GM23248 (cell line): ENCODE measurements around the gene ZNF324B. TPM values are rescaled to one million over a fixed set of nuclear protein-coding genes. Genes with fewer than 3 reads are reported as not detected.

Experiments used
- DNase-seq: peaks from one replicate; pipeline ENCODE4 v3.0.0-alpha.2; 2015
- H2AFZ ChIP-seq: fragments of 200-600 bp; sonication (generic); 2 replicates; pipeline ENCODE4 v1.6.1; 2016; ENCODE audit warnings: antibody characterized with exemption
- H3F3A ChIP-seq: fragments of 200-600 bp; sonication (generic); 2 replicates; pipeline ENCODE4 v1.6.1; 2016; ENCODE audit warnings: mild to moderate bottlenecking, antibody characterized with exemption, mixed run types; ENCODE audit not compliant: insufficient read depth
- H3K27ac ChIP-seq: fragments of 200-600 bp; sonication (generic); 2 replicates; pipeline ENCODE4 v1.5.1; 2016; ENCODE audit warnings: mild to moderate bottlenecking
- H3K27me3 ChIP-seq: fragments of 200-600 bp; sonication (generic); replicated peaks from 2 replicates; pipeline ENCODE4 v1.6.1; 2016; ENCODE audit warnings: mild to moderate bottlenecking; ENCODE audit not compliant: insufficient read depth
- H3K36me3 ChIP-seq: fragments of 200-600 bp; sonication (generic); 2 replicates; pipeline ENCODE4 v1.6.1; 2016; ENCODE audit warnings: low read depth, mild to moderate bottlenecking
- H3K4me1 ChIP-seq: fragments of 200-600 bp; sonication (generic); 2 replicates; pipeline ENCODE4 v1.6.1; 2016; ENCODE audit warnings: mild to moderate bottlenecking; ENCODE audit not compliant: insufficient read depth
- H3K4me2 ChIP-seq: fragments of 200-600 bp; sonication (generic); one replicate; pipeline ENCODE4 v1.6.1; 2016; ENCODE audit warnings: mild to moderate bottlenecking; ENCODE audit not compliant: unreplicated experiment
- H3K4me3 ChIP-seq: fragments of 200-600 bp; sonication (generic); 2 replicates; pipeline ENCODE4 v1.5.1; 2016; ENCODE audit warnings: mild to moderate bottlenecking
- H3K79me2 ChIP-seq: fragments of 200-600 bp; sonication (generic); 2 replicates; pipeline ENCODE4 v1.6.1; 2016; ENCODE audit warnings: mild to moderate bottlenecking; ENCODE audit not compliant: insufficient read depth
- H3K9ac ChIP-seq: fragments of 200-600 bp; sonication (generic); 2 replicates; pipeline ENCODE4 v1.6.1; 2016; ENCODE audit warnings: mild to moderate bottlenecking
- H3K9me2 ChIP-seq: fragments of 200-600 bp; sonication (generic); 2 replicates; pipeline ENCODE4 v1.6.1; 2016; ENCODE audit warnings: mixed run types, mild to moderate bottlenecking, moderate library complexity; ENCODE audit not compliant: insufficient read depth
- H3K9me3 ChIP-seq: fragments of 200-600 bp; sonication (generic); one replicate; pipeline ENCODE4 v1.6.1; 2017; ENCODE audit warnings: low read depth
- H4K20me1 ChIP-seq: fragments of 200-600 bp; sonication (generic); 2 replicates; pipeline ENCODE4 v1.6.0; 2016; ENCODE audit not compliant: insufficient read depth
- EZH2 ChIP-seq: fragments of 200-600 bp; sonication (generic); IDR thresholded peaks from 2 replicates; pipeline ENCODE4 v1.6.1; 2018; ENCODE audit warnings: antibody characterized with exemption, mild to moderate bottlenecking; ENCODE audit not compliant: insufficient read depth, poor library complexity, severe bottlenecking
- EZH2phosphoT487 ChIP-seq: fragments of 200-600 bp; sonication (generic); IDR thresholded peaks from 2 replicates; pipeline ENCODE4 v1.6.1; 2018; ENCODE audit warnings: antibody characterized with exemption, moderate library complexity, mild to moderate bottlenecking, low read depth; ENCODE audit not compliant: insufficient read depth
- WGBS, 2 experiments: methylation state at CpG; one replicate each; pipeline ENCODE4 v1.1.6; 2015 to 2017; ENCODE audit warnings: low lambda C conversion rate in 2 of 2, low coverage in 1 of 2; ENCODE audit errors: missing lambda C conversion rate in 2 of 2; 5-methylcytosine and 5-hydroxymethylcytosine counted together
- in situ Hi-C: fragments of 300-500 bp; cut with MboI; formaldehyde crosslinking; loops from 2 replicates; pipeline ENCODE4 v1.15.0; 2020
- polyA plus RNA-seq: library from polyadenylated mRNA; unstranded; fragments of >200 nt; fragmentation: Nextera tagmentation; extraction: Ambion mirVana; gene quantifications from 2 replicates; pipeline ENCODE4 v1.2.1, GENCODE V29; 2016
- total RNA-seq: library from RNA; depleted of rRNA; stranded (reverse); fragments of >200 nt; shearing (Covaris generic); gene quantifications from 2 replicates; pipeline ENCODE4 v1.2.3, GENCODE V29; 2014

Gene ZNF324B
- total and polyA plus RNA-seq, 2 experiments from 2014 or later: 3.0 to 10.5 TPM

DNA sequence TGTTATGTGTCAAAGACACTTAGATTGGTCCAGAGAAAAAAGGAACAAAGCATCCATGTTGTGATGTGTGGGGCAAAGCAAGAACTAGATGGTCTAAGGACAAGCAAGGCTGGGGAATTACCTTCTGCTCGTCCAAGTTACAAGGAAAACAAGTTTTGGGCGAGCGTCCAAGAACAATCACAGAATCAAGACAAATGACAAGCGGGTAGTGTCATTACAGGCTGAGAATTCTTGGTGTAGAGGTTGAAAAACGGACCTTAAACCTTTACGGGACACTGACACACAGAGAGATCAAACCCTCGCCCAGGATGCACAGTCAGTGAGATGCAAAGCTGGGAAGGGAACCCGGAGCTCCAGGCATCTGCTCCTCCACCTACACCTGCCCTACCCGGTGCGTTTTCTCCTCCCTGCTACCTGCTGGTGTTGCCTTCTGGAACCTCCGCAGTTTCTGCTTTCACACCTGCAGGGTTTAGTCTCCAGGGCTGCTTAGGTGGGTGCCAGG, 515 bp upstream of the ZNF324B start:
- no peaks in the 10 kb centered on the region for H4K20me1 ChIP-seq

DNA sequence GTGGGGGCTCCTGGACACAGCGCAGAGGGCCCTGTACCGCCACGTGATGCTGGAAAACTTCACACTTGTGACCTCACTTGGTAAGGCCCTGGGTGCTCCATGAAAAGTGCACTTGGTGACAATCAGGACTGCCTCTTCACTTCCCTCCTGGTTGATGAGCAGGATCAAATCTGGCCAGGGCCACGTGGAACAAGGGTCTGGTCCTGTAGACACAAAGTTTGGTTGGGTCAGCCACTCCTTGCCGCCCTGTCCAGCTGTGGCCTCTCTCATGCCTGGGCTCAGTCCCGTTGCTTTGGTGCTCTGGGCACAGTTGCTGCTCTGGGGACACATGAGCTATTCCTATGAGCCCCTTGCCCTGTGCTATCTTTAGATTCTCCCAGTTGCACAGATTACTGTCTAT, 2.3 kb downstream of the ZNF324B start:
- Histone ChIP-seq H3K4me3 (no peak overlapping the region), H3K27me3 (no peaks in the 10 kb centered on the region), H3K4me2 (no peak overlapping the region), H4K20me1 (no peaks in the 10 kb centered on the region), H3F3A (no peaks in the 10 kb centered on the region), H3K79me2 (no peaks in the 10 kb centered on the region; the same call in 1 of the 2 replicates), H3K9me2 (no peaks in the 10 kb centered on the region), H2AFZ (no peak overlapping the region), H3K9ac (no peak overlapping the region), H3K36me3 (no peaks in the 10 kb centered on the region), H3K4me1 (no peaks in the 10 kb centered on the region), H3K9me3 (no peaks in the 10 kb centered on the region), H3K27ac (no peak overlapping the region)
- in situ Hi-C loops: no loop called here
- WGBS, 2 experiments: 86 to 90% methylated on average over 6 of the region's 6 CpGs
- no peak for DNase-seq
- TF ChIP-seq EZH2phosphoT487 (no peak), EZH2 (no peak)

More for the DNA sequence above, 515 bp upstream of the ZNF324B start:
- in situ Hi-C loops: no loop called here
- Histone ChIP-seq H3K4me2 (peak overlapping the region; percentile 93), H3K4me3 (peak overlapping the region; percentile 82), H3K9me2 (no peaks in the 10 kb centered on the region), H3K9ac (peak overlapping the region; percentile 77), H3K79me2 (no peaks in the 10 kb centered on the region; the same call in 1 of the 2 replicates), H3K36me3 (no peaks in the 10 kb centered on the region), H3K27ac (no peak overlapping the region), H3K9me3 (no peaks in the 10 kb centered on the region), H3F3A (no peaks in the 10 kb centered on the region), H2AFZ (peak overlapping the region; percentile 97), H3K27me3 (no peaks in the 10 kb centered on the region), H3K4me1 (no peaks in the 10 kb centered on the region)
- DNase-seq: peak; percentile 17
- WGBS, 2 experiments: 3% methylated on average over 11 of the region's 11 CpGs
- TF ChIP-seq EZH2phosphoT487 (no peak), EZH2 (no peak)

DNA sequence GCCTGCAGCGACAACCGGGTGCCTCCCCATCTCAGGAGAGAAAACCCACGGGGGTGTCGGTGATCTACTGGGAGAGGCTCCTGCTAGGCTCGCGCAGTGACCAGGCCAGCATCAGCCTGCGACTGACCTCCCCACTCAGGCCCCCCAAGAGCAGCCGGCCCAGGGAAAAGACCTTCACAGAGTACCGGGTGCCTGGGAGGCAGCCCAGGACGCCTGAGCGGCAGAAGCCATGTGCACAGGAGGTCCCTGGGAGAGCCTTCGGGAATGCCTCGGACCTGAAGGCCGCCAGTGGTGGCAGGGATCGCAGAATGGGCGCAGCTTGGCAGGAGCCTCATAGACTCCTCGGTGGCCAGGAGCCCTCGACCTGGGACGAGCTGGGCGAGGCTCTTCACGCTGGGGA, 3.9 kb downstream of the ZNF324B start:
- no peak overlapping the region for H3K4me2 ChIP-seq
- in situ Hi-C loops: no loop called here

DNA sequence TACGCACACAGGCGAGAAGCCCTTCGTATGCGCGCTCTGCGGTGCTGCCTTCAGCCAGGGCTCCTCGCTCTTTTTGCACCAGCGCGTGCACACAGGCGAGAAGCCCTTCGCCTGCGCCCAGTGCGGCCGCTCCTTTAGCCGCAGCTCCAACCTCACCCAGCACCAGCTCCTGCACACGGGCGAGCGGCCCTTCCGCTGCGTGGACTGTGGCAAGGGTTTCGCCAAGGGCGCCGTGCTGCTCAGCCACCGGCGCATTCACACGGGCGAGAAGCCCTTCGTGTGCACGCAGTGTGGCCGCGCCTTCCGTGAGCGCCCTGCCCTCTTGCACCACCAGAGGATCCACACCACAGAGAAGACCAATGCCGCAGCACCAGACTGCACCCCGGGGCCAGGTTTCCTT, 4.7 kb downstream of the ZNF324B start:
- in situ Hi-C loops: no loop called here
- no peaks in the 10 kb centered on the region for H3K9me2 ChIP-seq
- H2AFZ ChIP-seq: no peak overlapping the region
- no peaks in the 10 kb centered on the region for H3K4me1 ChIP-seq
- no peaks in the 10 kb centered on the region; the same call in 1 of the 2 replicates for H3K79me2 ChIP-seq
- no peak overlapping the region for H3K4me3 ChIP-seq
- no peaks in the 10 kb centered on the region for H3F3A ChIP-seq
- H3K4me2 ChIP-seq: no peak overlapping the region
- no peaks in the 10 kb centered on the region for H3K9me3 ChIP-seq
- DNase-seq: no peak
- TF ChIP-seq EZH2phosphoT487 (no peak), EZH2 (no peak)
- H3K9ac ChIP-seq: no peak overlapping the region
- no peaks in the 10 kb centered on the region for H4K20me1 ChIP-seq
- 94 to 96% methylated on average over 23 to 35 of the region's 35 CpGs for WGBS, 2 experiments
- H3K36me3 ChIP-seq: no peaks in the 10 kb centered on the region
- H3K27ac ChIP-seq: no peak overlapping the region
- H3K27me3 ChIP-seq: no peaks in the 10 kb centered on the region

More for the DNA sequence above, 3.9 kb downstream of the ZNF324B start:
- Histone ChIP-seq H2AFZ (no peak overlapping the region), H3K27ac (no peak overlapping the region), H3K9ac (no peak overlapping the region), H3K4me1 (no peaks in the 10 kb centered on the region), H3K4me3 (no peak overlapping the region), H3K27me3 (no peaks in the 10 kb centered on the region), H3K9me2 (no peaks in the 10 kb centered on the region), H3F3A (no peaks in the 10 kb centered on the region), H3K36me3 (no peaks in the 10 kb centered on the region), H3K79me2 (no peaks in the 10 kb centered on the region; the same call in 1 of the 2 replicates), H3K9me3 (no peaks in the 10 kb centered on the region), H4K20me1 (no peaks in the 10 kb centered on the region)
- TF ChIP-seq EZH2phosphoT487: no peak
- no peak for TF ChIP-seq EZH2
- WGBS, 2 experiments: 98 to 99% methylated on average over 14 to 21 of the region's 21 CpGs
- DNase-seq: no peak

- no peaks in the 10 kb centered on the region for H3K9me3 ChIP-seq
- H3K4me2 ChIP-seq: no peak overlapping the region
- H3K36me3 ChIP-seq: no peaks in the 10 kb centered on the region
- no peaks in the 10 kb centered on the region for H3K9me2 ChIP-seq
- no peak overlapping the region for H2AFZ ChIP-seq
- no peaks in the 10 kb centered on the region for H3K27me3 ChIP-seq
- H3K4me3 ChIP-seq: no peak overlapping the region
- DNase-seq: no peak
- no peak overlapping the region for H3K9ac ChIP-seq
- H4K20me1 ChIP-seq: no peaks in the 10 kb centered on the region
- no peaks in the 10 kb centered on the region for H3K4me1 ChIP-seq
- TF ChIP-seq EZH2phosphoT487 (no peak), EZH2 (no peak)
- in situ Hi-C loops: no loop called here
- WGBS, 2 experiments: 81 to 89% methylated on average over 2 of the region's 2 CpGs
- no peak overlapping the region for H3K27ac ChIP-seq
- no peaks in the 10 kb centered on the region for H3K79me2 ChIP-seq
- no peaks in the 10 kb centered on the region for H3F3A ChIP-seq
These were observed 8.6 kb downstream of the ZNF324B start for GRCh38 chr19:58460039-58460438.
